GM12878 (cell line): ENCODE results near the gene SAAL1. TPM values are rescaled to one million over a fixed set of nuclear protein-coding genes. Genes with fewer than 3 reads are reported as not detected.

Experiments used
- ATAC-seq: fragments of 200-7000 bp; cut with Tn5 transposase; 3 replicates; pipeline ENCODE4 v1.9.1; 2020; ENCODE audit warnings: mild to moderate bottlenecking, moderate library complexity
- Bru-seq: library from RNA; stranded (reverse); fragments of 400-500 nt; gene quantifications from one replicate; lab custom pipeline; 2021; lab: Mats Ljungman, UMichigan
- BruChase-seq, 2 experiments: library from RNA; stranded (reverse); fragments of 400-500 nt; gene quantifications; one replicate each; lab custom pipeline; 2021; lab: Mats Ljungman, UMichigan
- BruUV-seq: library from RNA; stranded (reverse); fragments of 400-500 nt; replicated peaks from 2 replicates; lab custom pipeline; 2021; lab: Mats Ljungman, UMichigan
- CTCF ChIA-PET: fragments of 300-600 bp; sonication (Branson Sonifier 250); formaldehyde crosslinking; extraction: SDS; loops from one replicate; lab custom pipeline; 2021; ENCODE audit warnings: inconsistent platforms; lab: Yijun Ruan, JAX
- POLR2A ChIA-PET: fragments of 350-600 bp; formaldehyde crosslinking; extraction: SDS; loops from one replicate; lab custom pipeline; 2021; ENCODE audit warnings: inconsistent platforms; lab: Charles Lee
- RAD21 ChIA-PET: fragments of 300-600 bp; sonication (Branson Sonifier 250); formaldehyde crosslinking; loops from one replicate; lab custom pipeline; 2023; ENCODE audit warnings: antibody characterized with exemption; ENCODE audit not compliant: unreplicated experiment; lab: Charles Lee
- SMC1A ChIA-PET: fragments of 300-600 bp; sonication (Branson Sonifier 250); formaldehyde crosslinking; loops from one replicate; lab custom pipeline; 2023; ENCODE audit not compliant: unreplicated experiment, uncharacterized antibody; lab: Charles Lee
- DNase-seq: peaks from one replicate; pipeline ENCODE4 v3.0.0-alpha.2; 2011; ENCODE audit warnings: low read depth, low spot score
- FAIRE-seq: peaks from 3 replicates; lab custom pipeline; 2011; peaks lifted over from hg19 to GRCh38; lab: Jason Lieb, UNC
- H2AFZ ChIP-seq: 2 replicates; pipeline ENCODE4 v1.6.0; 2011; ENCODE audit warnings: low read depth, low read length, control low read depth; ENCODE audit not compliant: control insufficient read depth
- H3K27ac ChIP-seq: 2 replicates; pipeline ENCODE4 v1.5.1; 2011; ENCODE audit warnings: control low read depth; ENCODE audit not compliant: control insufficient read depth, insufficient read depth
- H3K27me3 ChIP-seq, 2 experiments: replicated peaks in 1 of 2; 2 replicates each; pipeline versions ENCODE4 v1.6.0 to v1.6.1; 2011; ENCODE audit warnings: low read length in 1 of 2; ENCODE audit not compliant: control insufficient read depth in 2 of 2, insufficient read depth in 2 of 2
- H3K36me3 ChIP-seq, 2 experiments: 2 replicates each; pipeline ENCODE4 v1.5.1; 2011; ENCODE audit warnings: low read length in 1 of 2; ENCODE audit not compliant: control insufficient read depth in 2 of 2, insufficient read depth in 2 of 2
- H3K4me1 ChIP-seq: 2 replicates; pipeline ENCODE4 v1.6.1; 2011; ENCODE audit warnings: mild to moderate bottlenecking, low read length, moderate library complexity, mixed read lengths; ENCODE audit not compliant: control insufficient read depth, insufficient read depth
- H3K4me2 ChIP-seq: 2 replicates; pipeline ENCODE4 v1.6.0; 2011; ENCODE audit warnings: control low read depth; ENCODE audit not compliant: control insufficient read depth, insufficient read depth
- H3K4me3 ChIP-seq: fragments of 200-600 bp; sonication (generic); 2 replicates; pipeline ENCODE4 v1.5.1; 2016
- H3K79me2 ChIP-seq: 2 replicates; pipeline ENCODE4 v1.6.0; 2011; ENCODE audit warnings: low read length; ENCODE audit not compliant: control insufficient read depth, insufficient read depth
- H3K9ac ChIP-seq: 2 replicates; pipeline ENCODE4 v1.8.0; 2011; ENCODE audit warnings: low read length, control low read depth, mixed read lengths; ENCODE audit not compliant: control insufficient read depth, insufficient read depth
- H3K9me3 ChIP-seq: replicated peaks from 3 replicates; pipeline ENCODE4 v1.5.1; 2011; ENCODE audit warnings: mild to moderate bottlenecking, low read length; ENCODE audit not compliant: control insufficient read depth, insufficient read depth
- H4K20me1 ChIP-seq: 2 replicates; pipeline ENCODE4 v1.6.0; 2011; ENCODE audit not compliant: control insufficient read depth, insufficient read depth
- CBX3 ChIP-seq: fragments of 200-600 bp; sonication (generic); IDR thresholded peaks from 2 replicates; pipeline ENCODE4 v1.6.1; 2016; ENCODE audit warnings: low read depth, borderline replicate concordance
- EP300 ChIP-seq, 2 experiments: fragments of 150-350 bp in 1 of 2; IDR thresholded peaks; 2 replicates each; pipeline ENCODE4 v1.6.1; 2011 to 2012; ENCODE audit warnings: low read depth in 2 of 2, low read length in 2 of 2, borderline replicate concordance in 1 of 2, improper control_type of control experiment in 1 of 2, inconsistent platforms in 1 of 2; ENCODE audit not compliant: control insufficient read depth in 1 of 2
- GATAD2B ChIP-seq: fragments of 450-650 bp; conservative IDR thresholded peaks from 2 replicates; pipeline ENCODE4 v1.6.1; 2017; ENCODE audit warnings: low read depth, mild to moderate bottlenecking, moderate library complexity
- IKZF2 ChIP-seq, 2 experiments: fragments of 450-650 bp; IDR thresholded peaks; 2 replicates each; pipeline ENCODE4 v1.6.1; 2017; ENCODE audit warnings: mild to moderate bottlenecking in 2 of 2, moderate library complexity in 2 of 2
- IRF5 ChIP-seq: fragments of 450-650 bp; IDR thresholded peaks from 2 replicates; pipeline ENCODE4 v1.6.1; 2017; ENCODE audit warnings: borderline replicate concordance
- JUND ChIP-seq: IDR thresholded peaks from 2 replicates; pipeline ENCODE4 v1.6.1; 2012; ENCODE audit warnings: low read depth, mild to moderate bottlenecking, low read length, improper control_type of control experiment, moderate library complexity
- KAT2A ChIP-seq: conservative IDR thresholded peaks from 2 replicates; pipeline ENCODE4 v1.6.1; 2011; ENCODE audit warnings: low read depth, low read length; ENCODE audit not compliant: control insufficient read depth
- MTA3 ChIP-seq: IDR thresholded peaks from 2 replicates; pipeline ENCODE4 v1.6.1; 2012; ENCODE audit warnings: low read length, inconsistent platforms, borderline replicate concordance
- PAX5 ChIP-seq: IDR thresholded peaks from 2 replicates; pipeline ENCODE4 v1.6.1; 2011; ENCODE audit warnings: low read depth, low read length, borderline replicate concordance
- PML ChIP-seq: IDR thresholded peaks from 2 replicates; pipeline ENCODE4 v1.6.1; 2012; ENCODE audit warnings: low read length, inconsistent platforms
- ZNF217 ChIP-seq: fragments of 450-650 bp; IDR thresholded peaks from 2 replicates; pipeline ENCODE4 v1.6.1; 2017; ENCODE audit warnings: antibody characterized with exemption, mild to moderate bottlenecking
- ZNF274 ChIP-seq: IDR thresholded peaks from one replicate; pipeline ENCODE4 v1.8.0; 2011; ENCODE audit not compliant: insufficient read length, insufficient read depth
- ZNF622 ChIP-seq: fragments of 450-650 bp; IDR thresholded peaks from 2 replicates; pipeline ENCODE4 v1.6.1; 2017; ENCODE audit warnings: mild to moderate bottlenecking, inconsistent platforms
- WGBS: methylation state at CpG from one replicate; pipeline ENCODE4 v1.1.6; 2016; ENCODE audit warnings: low lambda C conversion rate; ENCODE audit not compliant: insufficient replicate concordance, insufficient coverage; ENCODE audit errors: missing lambda C conversion rate; 5-methylcytosine and 5-hydroxymethylcytosine counted together
- in situ Hi-C: fragments of 300-500 bp; cut with MboI; formaldehyde crosslinking; loops from 9 replicates; pipeline ENCODE4 v1.14.3; 2018; ENCODE audit warnings: mixed read lengths
- intact Hi-C: fragments of 100-400 bp; cut with micrococcal nuclease; formaldehyde crosslinking; loops from one replicate; pipeline ENCODE4 v1.14.2; 2022; ENCODE audit not compliant: unreplicated experiment
- long read RNA-seq, 2 experiments: library from polyadenylated mRNA; unstranded; transcript quantifications; one replicate each; pipeline ENCODE4 v2.0.0, GENCODE V29; 2019 to 2020
- polyA minus RNA-seq, 3 experiments: library from RNA; depleted of rRNA, polyadenylated mRNA; stranded (reverse); fragments of >200 nt; gene quantifications; 2 replicates each; pipeline ENCODE4 v1.2.3, GENCODE V29; 2011
- polyA plus RNA-seq, 11 experiments: library from polyadenylated mRNA; depleted of rRNA in 4 of 11; unstranded in 6 of 11; stranded (reverse) in 5 of 11; fragments of >200 nt; fragmentation: Nextera tagmentation in 4 of 11; fragmentation: Illumina TruSeq in 1 of 11; extraction: Ambion mirVana in 4 of 11; extraction: Trizol in 1 of 11; gene quantifications; 1 replicate in 1 of 11; 2 replicates in 10 of 11; pipeline versions ENCODE4 v1.2.1 to v1.2.3, GENCODE V29; 2011 to 2016; ENCODE audit warnings: inconsistent platforms in 2 of 11, missing spikeins in 2 of 11, low read depth in 1 of 11
- total RNA-seq, 4 experiments: library from RNA; depleted of rRNA in 3 of 4; stranded (reverse); fragments of >200 nt in 3 of 4; fragmentation: Illumina TruSeq in 1 of 4; extraction: Trizol in 1 of 4; gene quantifications; 2 replicates each; pipeline versions ENCODE4 v1.2.1 to v1.2.3, GENCODE V29; 2013 to 2021
- TF ChIP-seq, protein P1 (sequence below): fragments of 450-650 bp; conservative IDR thresholded peaks from 2 replicates; pipeline ENCODE4 v1.6.1; 2017; ENCODE audit warnings: mild to moderate bottlenecking, moderate library complexity

Gene SAAL1
- 29.9 and 36.8 TPM in 2 replicates for total RNA-seq (2013; cell fraction: nucleolus; rRNA removed)
- total RNA-seq (2014; rRNA removed) (30.1 and 33.8 TPM in 2 replicates), total RNA-seq (2014; rRNA removed; fragmentation: Illumina TruSeq; extraction: Trizol) (45.7 and 49.6 TPM in 2 replicates), total RNA-seq (2021) (26.3 and 27.0 TPM in 2 replicates), polyA plus RNA-seq (2011; rRNA removed) (38.1 and 51.0 TPM in 2 replicates), polyA plus RNA-seq (2014; fragmentation: Illumina TruSeq; extraction: Trizol) (51.6 and 54.9 TPM in 2 replicates), polyA plus RNA-seq (2014; fragmentation: Nextera tagmentation; extraction: Ambion mirVana) (10 to 100 TPM; 35.1 to 49.5 TPM), polyA plus RNA-seq (2014; rRNA removed) (28.7 and 36.6 TPM in 2 replicates), polyA plus RNA-seq (2016; fragmentation: Nextera tagmentation; extraction: Ambion mirVana) (10 to 100 TPM; 57.5 to 59.4 TPM), polyA minus RNA-seq (2011; rRNA and poly(A)+ RNA removed) (21.2 and 24.3 TPM in 2 replicates), Bru-seq, nascent RNA (percentile 84 among the genes with signal in this experiment), BruChase-seq, experiment 1, labeled RNA remaining after a 6-hour chase (percentile 71 among the genes with signal in this experiment), BruChase-seq, experiment 2, labeled RNA remaining after a 2-hour chase (percentile 75 among the genes with signal in this experiment)
- 13.0 TPM for polyA plus RNA-seq (2011; ENCODE audit: low read depth)
- polyA plus RNA-seq (2011; cell fraction: cytosol; rRNA removed) = 21.7 and 22.7 TPM in 2 replicates
- 21.1 and 27.1 TPM in 2 replicates for polyA plus RNA-seq (2011; cell fraction: nucleus; rRNA removed)
- 16.1 and 17.5 TPM in 2 replicates for polyA plus RNA-seq (2012)
- 10.6 and 10.8 TPM in 2 replicates for polyA minus RNA-seq (2011; cell fraction: cytosol; rRNA and poly(A)+ RNA removed)
- polyA minus RNA-seq (2011; cell fraction: nucleus; rRNA and poly(A)+ RNA removed) = 15.1 and 22.1 TPM in 2 replicates
- long read RNA-seq, experiment 1, transcript SAAL1-201 (12 exons, 1,518 nt) = minor isoform, 7 of 42 reads
- long read RNA-seq, experiment 1, transcript SAAL1-202 (12 exons, 1,582 nt) = major isoform, 28 of 42 reads
- long read RNA-seq, experiment 1, partial matches to known transcripts = 0 of 42 reads
- long read RNA-seq, experiment 1, other reads (novel, unspliced or antisense) = 6 of 42 reads
- long read RNA-seq, experiment 2, transcript SAAL1-202 (12 exons, 1,582 nt) = major isoform, 194 of 317 reads
- long read RNA-seq, experiment 2, transcript SAAL1-210 (12 exons, 1,526 nt) = minor isoform, 6 of 317 reads
- long read RNA-seq, experiment 2, transcript SAAL1-201 (12 exons, 1,518 nt) = minor isoform, 71 of 317 reads
- long read RNA-seq, experiment 2, partial matches to known transcripts = 10 of 317 reads
- long read RNA-seq, experiment 2, other reads (novel, unspliced or antisense) = 36 of 317 reads

DNA sequence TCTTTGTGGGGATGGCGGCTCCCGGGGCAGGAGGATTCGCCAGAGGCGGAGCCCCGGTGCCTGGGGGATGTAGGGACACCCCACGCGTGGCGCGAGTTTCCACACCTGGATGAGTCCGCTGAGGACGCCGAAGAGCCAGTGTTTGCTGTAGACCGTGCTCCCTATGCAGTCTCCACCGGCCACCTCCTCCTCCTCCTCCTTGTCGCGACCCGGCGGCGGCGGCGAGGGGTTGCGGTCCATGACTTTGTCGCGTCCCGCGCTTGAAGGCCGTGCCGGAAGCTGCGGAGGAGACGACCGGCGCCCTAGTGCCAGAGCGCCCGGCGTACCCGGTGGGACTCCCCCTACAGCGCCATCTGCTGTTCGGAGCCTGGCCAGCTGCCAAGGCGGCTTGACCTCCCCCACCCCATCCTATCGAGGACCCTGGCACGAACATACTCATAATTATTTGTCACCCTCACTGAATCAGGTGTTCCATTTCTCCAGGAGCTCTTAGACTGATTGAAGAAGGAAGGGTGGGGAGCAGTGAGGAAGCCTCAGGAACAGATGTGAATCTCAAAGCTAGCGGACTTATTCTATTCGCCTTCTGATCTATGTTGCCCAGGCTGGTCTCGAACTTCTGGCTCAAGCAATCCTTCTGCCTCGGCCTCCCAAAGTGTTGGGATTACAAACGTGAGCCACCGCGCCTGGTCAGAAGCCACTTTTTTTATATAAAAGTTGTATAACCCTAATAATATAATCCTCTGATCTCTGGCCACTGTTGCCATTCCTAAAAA, at the start of gene SAAL1:
Gene SAAL1 (minus strand): TSS at position 281 of the 773 bp plus-strand sequence. CDS start 41 bp downstream, at position 240.
- ATAC-seq (peak; percentile 97), FAIRE-seq (peak; percentile 96), DNase-seq (peak; percentile 35)
- Histone ChIP-seq H3K4me2 (peak within 1 kb of the TSS; percentile 82), H4K20me1 (no peaks in the 10 kb centered on the region), H3K36me3 (peaks cover 0 to 7% of the 10 kb centered on the region in 2 experiments; a peak in 1 of 4 replicates), H3K4me3 (peak within 1 kb of the TSS; percentile 92), H3K9me3 (no peaks in the 10 kb centered on the region; the same call in 2 of the 3 replicates), H3K9ac (peak within 1 kb of the TSS; percentile 96), H2AFZ (peak within 1 kb of the TSS; percentile 84), H3K27ac (peak within 1 kb of the TSS; percentile 68), H3K79me2 (peaks cover 20% of the 10 kb centered on the region), H3K4me1 (peaks cover 4% of the 10 kb centered on the region; the same call in 1 of the 2 replicates), H3K27me3 (no peaks in the 10 kb centered on the region)
- ChIA-PET CTCF (interaction anchor here (0.6 to 6.4 kb wide), 27 partner anchors 9 to 746 kb away, joined by 3 to 59 read pairs (median 3); partner anchors contain the start of gene SPTY2D1), SMC1A (interaction anchor here (0.8 to 3.3 kb wide), 11 partner anchors 9 to 264 kb away, joined by 3 to 23 read pairs (median 6); no protein-coding TSS in a partner anchor), RAD21 (interaction anchor here (0.9 to 1.8 kb wide), 5 partner anchors 9 to 115 kb away, joined by 3 to 8 read pairs (median 4); no protein-coding TSS in a partner anchor), POLR2A (interaction anchor here (0.5 to 1.1 kb wide), 4 partner anchors 92 to 290 kb away, joined by 3 to 4 read pairs (median 3); partner anchors contain the start of gene SERGEF)
- intact Hi-C loops = loop anchor here (1.0 to 2.0 kb wide), 2 partner anchors 93 to 114 kb away; partner anchors contain the start of gene SERGEF
- in situ Hi-C loops = no loop called here
- WGBS = 6% methylated on average over 48 of the region's 48 CpGs
- BruUV-seq = no TSS peak
- TF ChIP-seq MTA3 (no peak), EP300 (IDR thresholded peaks at IDR 0.05; ENCODE audit: borderline replicate concordance in 1 of 2, control insufficient read depth in 1 of 2, low read depth in 2 of 2, low read length in 2 of 2) (no peak), CBX3 (no peak), IRF5 (no peak), ZNF217 (0 out of 2 replicates have a peak, but pooled peaks have one; percentile 69), JUND (no peak), GATAD2B (peak; percentile 95; the same call in 1 of the 2 replicates), ZNF274 (no peak), ZNF622 (no peak), PML (no peak), IKZF2 (IDR thresholded peaks at IDR 0.05) (peak in 1 of 2 experiments; percentile 65; a peak in 2 of 4 replicates), KAT2A (no peak), PAX5 (peak; percentile 86; the same call in 1 of the 2 replicates)
- TF ChIP-seq, protein P1, sequence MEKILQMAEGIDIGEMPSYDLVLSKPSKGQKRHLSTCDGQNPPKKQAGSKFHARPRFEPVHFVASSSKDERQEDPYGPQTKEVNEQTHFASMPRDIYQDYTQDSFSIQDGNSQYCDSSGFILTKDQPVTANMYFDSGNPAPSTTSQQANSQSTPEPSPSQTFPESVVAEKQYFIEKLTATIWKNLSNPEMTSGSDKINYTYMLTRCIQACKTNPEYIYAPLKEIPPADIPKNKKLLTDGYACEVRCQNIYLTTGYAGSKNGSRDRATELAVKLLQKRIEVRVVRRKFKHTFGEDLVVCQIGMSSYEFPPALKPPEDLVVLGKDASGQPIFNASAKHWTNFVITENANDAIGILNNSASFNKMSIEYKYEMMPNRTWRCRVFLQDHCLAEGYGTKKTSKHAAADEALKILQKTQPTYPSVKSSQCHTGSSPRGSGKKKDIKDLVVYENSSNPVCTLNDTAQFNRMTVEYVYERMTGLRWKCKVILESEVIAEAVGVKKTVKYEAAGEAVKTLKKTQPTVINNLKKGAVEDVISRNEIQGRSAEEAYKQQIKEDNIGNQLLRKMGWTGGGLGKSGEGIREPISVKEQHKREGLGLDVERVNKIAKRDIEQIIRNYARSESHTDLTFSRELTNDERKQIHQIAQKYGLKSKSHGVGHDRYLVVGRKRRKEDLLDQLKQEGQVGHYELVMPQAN = peak; percentile 94
